ENCODE measurements around the gene FAM13A.
"Not testable (repeated sequence)": the region's sequence is repeated elsewhere in the genome, so short reads cannot be mapped to it uniquely, and the experiment has no call there.

FAM13A gene

DNA sequence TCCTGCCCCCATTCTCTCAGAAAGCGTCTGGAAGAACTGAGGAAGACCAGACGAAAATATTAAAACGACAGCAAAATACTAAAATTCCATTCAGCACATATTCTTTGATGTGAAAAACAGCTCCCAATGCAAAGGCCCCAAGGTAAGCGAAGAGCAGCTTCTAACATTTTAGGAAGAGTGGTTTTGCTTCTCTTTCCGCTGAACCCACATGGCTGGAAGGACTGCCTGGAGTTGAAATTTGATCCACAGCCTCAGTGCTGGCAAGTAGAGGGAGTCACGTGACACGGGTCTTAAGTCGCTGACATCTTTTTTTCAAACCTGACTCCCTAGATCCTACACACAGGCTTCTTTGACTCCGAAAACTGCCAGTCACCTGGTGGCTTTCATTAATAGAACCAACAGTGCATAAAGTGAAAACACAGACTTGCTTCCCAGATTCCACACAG is at the start of gene FAM13A:
Gene FAM13A (minus strand): TSS at position 233 of the 446 bp plus-strand sequence. CDS start 221 bp downstream, at position 12.
- DNase-seq, result no peak

DNA sequence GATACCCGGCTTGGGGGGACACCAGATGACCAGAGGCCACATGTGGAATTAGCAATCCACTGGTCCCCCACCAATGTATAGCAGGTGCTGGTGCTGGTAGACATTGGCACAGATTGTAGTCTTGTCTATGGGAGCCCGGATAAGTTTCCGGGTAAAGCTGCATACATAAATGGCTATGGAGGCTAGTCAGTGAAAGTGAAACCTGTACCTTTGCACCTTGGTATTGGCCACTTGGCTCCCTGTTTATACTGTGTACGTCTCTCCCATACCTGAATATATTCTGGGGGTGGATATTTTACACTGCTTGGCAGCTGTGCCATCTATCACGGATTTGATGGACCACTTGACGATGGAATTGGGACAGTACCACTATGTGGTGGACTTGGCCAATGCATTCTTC is 48.7 kb upstream of the FAM13A start:
- DNase-seq, result no peak

DNA sequence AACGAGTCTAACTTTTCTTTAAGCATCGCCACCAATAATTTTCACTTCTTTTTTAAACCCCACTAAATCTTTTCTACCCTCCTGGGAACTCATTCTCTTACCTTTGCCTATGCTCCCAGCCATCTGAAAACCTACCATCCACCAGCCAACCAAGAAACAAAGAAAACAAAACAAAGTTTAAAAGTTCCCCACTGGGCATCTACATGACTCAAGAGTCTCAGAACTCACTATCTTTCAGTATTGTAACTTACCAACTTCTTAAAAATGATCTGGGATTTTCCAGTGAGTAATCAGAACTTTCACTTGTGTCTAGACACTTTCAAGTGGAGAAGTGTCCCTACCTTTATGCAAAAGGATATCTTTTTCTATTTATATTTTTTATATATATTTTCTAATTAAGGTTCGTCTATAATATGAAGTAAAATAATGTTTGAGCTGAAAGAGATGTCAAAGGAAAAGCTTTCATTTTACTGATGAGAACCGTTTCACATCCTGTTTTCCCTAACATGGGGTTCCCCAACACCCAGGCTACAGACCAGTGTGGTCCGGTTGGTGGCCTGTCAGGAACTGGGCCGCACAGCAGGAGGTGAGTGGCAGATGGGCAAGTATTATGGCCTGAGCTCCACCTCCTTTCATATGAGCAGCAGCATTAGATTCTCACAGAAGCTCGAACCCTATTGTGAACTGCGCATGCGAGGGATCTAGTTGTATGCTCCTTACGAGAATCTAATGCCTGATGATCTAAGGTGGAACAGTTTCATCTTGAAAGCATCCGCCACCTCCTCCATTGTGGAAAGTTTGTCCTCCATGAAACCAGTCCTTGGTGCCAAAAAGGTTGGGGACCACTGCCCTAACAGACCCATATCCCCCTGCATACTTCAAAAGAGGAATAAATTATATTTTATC is 44.5 kb upstream of the FAM13A start:
- DNase-seq, result no peak

DNA sequence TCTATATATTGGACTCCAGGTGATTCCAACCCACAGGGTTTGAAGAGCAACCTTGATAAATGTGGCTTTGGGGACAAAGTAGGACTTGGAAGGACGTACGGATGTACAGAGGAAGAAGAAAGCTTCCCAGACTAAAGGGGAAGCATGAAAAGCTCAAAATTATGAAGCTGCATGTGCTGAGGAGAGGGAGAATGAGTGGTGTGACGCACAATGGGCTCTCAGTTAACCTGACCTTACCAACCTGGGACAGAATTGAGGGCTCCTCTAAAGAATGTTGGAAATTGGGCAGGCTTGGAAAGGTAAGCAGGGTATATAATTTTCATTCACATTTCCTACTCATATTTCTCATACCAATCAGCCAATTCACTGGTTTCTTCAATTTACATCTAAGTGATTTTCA is 43.9 kb upstream of the FAM13A start:
- DNase-seq, result no peak

DNA sequence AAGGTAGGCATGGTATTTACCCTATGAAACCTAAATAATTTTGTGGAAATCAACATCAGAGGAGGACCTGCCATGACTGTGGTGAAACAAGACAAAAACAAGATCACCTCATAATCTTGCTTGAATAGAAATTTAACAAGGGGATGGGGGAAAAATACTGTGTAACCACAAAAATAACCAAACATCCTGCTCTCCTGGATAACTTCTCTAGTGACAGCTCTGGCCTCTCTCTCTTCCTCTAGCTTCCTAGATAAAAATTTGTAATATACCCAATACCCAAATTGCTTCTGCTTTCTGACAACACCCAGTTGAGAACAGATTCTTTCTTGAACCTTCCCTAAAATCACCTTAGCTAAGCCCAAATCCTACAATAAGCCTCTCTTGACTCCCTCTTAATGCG is 42.5 kb upstream of the FAM13A start:
- DNase-seq, result no peak

DNA sequence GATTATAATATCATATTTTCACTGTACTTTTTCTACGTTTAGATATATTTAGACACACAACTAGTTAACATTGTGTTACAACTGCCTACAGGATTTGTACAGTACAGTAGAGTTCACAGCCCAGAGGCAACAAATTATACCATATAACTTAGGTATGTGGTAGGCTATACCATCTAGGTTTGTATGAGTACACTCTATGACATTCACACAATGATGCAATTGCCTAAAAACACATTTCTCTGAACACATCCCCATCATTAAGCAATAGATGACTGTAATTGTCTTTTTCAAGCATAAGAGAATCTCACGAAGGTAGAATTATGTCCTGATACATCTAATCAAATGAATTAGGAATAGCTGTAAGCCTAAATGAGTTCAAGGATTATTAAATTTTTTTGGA is 42.0 kb upstream of the FAM13A start:
- no peak for DNase-seq

DNA sequence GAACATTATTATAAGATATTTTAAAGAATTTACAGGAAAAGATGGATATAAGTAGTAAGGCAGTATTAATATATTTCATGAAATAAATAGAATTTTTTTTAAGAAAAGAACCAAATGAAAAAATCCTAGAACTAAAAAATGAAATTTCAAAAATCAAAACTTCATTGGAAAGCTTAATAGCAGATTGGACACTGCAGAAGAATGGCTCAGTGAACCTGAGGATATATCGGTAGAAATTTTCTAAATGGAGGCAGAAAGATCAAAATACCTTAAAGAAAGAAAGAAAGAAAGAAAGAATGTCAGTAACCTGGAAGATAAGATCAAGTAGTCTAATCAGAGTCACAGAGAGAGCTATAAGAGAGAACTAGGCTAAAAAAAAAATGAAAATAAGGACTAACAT is 21.3 kb upstream of the FAM13A start:
- no peak for DNase-seq

DNA sequence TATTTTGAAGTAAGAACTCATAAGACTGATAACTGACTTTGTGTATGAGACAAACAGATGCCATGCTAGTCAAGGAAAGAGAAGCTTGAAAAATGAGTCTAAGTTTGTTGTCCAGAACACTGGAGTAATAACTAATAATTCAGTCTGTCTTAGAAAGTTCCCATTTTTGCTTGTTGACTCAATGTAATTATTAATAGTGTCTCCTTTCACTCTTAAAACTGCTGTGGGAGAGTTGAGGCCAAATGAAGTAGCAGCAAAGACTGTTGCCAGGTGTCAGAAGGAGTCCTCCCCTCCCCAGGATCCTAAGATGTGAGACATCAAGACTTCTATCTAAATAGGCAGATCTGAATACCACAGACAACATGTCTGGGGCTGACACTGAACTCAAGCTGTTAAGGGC is 20.8 kb upstream of the FAM13A start:
- DNase-seq, result no peak

DNA sequence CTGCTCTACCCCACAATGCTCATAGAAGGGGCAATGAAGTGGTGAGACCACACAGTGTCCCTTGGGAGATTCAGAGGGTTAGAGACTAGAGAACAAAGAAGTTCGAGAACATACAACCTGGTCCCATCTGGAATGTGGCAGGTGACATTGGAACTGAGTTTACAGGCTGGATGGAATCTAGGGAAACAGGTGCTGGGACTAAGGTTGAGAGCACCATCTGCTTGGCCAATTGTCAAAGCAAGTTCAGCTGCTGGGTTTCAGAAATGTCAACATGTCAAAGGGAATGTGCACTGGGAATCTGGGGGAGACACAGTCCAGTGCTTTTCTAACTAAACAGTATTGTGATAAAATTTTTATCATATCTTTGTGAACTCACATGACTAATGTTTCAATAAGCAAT is 15.9 kb upstream of the FAM13A start:
- DNase-seq, result no peak

DNA sequence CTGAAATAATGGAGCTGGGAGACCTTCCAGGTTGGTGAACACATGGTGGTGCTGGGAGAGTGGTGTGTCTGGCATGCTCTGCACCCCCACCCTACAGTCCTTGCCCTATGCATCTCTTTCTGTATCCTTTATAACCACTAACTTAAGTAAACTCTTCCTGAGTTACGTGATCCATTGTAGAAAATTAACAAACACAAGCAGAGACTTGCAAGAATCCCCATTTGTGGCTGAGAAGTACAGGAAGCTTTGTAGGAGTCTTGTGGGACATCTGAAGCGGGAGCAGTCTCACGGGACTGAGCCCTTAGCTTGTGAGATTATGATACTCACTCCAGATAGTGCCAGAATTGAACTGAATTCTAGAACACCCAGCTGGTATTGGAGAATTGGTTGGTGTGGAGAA is 14.3 kb upstream of the FAM13A start:
- no peak for DNase-seq

DNA sequence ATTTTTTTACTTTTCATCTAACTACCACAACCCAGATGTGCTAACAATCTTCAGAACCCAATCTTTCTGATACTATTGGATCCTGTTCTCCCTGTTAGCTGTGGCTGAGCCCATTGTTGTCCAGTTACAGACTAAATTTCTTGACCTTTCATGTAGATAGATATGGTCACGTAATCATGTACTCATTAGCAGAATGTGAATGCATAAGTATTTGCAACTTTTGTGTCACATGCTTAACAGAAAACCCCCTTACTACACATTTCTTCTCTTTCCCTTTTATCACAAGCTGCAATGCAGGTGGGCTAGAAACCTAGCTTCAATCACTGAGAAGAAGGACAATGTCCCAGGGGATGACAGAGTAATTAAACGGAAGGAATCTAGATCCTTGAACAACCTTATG is 13.1 kb upstream of the FAM13A start:
- no peak for DNase-seq

DNA sequence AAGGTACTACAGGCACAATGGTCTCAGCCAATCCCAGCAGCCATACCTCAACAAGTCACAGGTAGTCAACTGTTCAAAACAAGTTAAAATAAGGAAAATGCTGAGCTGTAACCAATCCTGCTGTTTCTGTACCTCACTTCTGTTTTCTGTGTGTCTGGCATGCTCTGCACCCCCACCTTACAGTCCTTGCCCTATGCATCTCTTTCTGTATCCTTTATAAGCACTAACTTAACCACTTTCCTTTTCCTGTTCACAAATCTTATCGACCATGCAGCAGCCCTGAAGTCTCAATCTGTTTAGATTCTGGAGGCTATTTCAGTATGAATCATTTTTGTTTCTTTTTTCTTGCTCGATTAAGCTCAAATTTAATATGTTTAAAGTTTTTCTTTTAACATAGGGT is 12.5 kb upstream of the FAM13A start:
- DNase-seq, result no peak

DNA sequence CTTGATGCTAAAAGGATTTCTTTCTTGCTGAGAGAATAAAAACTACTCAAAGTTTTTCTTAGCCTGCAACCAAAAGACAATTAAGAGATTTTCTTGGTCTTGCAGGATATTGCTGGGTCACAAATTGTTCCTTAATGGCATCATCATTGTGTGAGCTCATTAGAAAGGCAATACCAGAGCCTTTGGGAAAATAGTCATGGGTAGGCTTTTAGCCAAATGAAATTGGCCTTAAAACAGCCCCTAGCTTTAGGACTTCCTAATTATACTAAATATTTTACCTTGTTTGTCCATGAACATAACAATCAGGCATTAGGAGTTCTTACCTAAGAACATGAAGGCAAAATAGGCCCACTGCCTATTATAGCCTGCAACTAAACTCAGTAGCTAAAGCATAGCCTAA is 10.4 kb upstream of the FAM13A start:
- no peak for DNase-seq

DNA sequence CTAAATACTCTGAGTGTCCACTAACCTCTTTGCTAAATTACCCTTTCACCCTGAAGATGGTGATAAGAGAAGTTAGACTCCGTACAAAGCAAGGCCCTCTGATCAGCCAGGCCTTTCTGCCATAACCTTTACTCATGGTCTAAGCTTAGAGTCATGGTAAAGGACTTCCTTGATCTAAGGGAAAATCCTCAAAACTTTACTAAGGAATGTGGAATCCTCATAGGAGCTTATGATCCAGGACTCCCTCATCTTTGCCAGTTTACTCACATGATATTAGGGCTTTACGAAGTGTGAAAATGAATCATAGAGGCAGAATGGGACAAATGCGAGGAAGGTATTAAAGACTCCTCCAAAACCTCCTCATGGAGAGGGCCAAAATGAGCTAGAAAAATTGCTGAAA is 7.9 kb upstream of the FAM13A start:
- no peak for DNase-seq

DNA sequence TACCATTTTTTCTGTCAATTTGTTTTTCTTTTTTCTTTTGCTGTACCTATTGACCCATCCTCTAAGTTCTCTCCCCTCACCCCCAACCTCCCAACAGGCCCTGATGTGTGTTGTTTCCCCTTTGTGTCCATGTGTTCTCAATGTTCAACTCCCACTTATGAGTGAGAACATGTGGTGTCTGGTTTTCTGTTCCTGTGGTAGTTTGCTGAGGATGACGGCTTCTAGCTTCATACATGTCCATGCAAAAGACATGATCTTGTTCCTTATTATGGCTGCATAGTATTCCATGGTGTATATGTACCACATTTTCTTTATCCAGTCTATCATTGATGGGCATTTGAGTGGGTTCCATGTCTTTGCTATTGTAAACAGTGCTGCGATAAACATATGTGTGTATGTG is 859 bp upstream of the FAM13A start:
- not testable (repeated sequence) for DNase-seq

DNA sequence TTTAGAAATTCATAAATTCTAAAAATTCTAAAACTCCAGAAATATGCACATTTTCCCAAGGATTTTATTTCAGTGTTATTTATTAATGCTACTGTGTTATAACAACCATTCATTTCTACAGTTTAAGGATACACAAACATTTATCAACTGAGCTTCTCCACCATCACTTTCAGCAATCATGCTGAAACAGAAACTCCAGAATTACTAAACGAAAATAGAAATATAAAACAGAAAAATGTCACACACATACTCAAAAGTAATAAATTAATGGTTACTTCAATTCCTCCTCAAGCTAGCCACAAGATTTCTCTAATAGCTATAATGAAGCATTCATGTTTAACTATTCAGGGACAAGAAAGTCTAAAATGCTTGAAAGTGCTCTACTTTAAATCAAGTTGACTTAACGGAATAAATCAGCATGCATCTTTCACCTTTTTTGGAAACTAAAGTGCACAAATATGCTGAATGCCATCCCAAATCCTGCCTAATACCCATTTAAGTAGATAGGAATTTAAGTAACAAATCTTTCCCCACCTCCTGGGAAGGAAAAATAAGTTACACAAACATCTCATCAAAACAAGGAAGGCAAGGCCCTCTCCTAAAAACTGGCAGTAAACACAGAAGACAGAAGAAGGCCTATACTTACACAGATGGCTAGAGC is 563 bp downstream of the FAM13A start:
- DNase-seq, result no peak

DNA sequence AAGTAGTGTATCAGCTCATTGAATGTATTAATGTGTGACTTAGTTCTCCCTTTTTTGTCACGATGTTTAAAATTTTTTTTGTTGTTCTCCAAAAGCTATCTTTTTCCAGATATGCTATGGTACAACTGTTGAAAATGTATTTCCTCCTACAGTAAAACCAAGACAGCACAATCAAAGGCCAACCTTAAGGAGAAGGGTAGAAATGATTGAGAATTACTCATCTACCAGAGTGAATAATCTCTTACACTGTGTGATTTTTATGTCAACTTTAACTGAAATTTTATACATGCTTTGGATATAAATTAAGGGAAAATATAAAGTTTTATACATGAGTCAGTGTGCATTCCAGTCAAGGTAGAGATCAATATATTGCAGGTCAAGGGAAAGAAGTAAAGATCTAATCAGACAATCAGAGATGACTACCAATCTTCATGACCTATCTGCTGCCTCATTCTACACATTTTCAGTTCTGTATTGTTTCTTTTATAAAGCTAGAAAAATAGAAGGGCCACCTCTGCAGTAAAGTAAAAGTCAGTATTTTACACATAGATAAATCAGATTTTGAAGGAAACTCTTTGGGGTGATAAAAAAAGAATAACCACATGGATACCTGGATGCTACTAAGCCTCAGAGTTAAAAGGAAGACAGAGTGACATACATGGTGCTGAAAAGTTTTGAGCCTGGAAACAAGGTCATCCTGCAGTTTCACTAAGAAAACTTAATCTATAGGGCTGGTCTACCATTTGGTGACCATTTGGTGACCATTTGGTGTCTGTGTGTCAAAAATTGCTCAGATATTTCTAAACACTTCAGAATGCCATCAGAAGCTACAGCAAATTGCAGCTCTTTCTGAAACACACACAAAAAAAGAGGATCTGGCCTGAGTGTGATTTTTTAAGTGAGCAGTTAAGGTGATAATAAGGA is 1.6 kb downstream of the FAM13A start:
- DNase-seq, result no peak

DNA sequence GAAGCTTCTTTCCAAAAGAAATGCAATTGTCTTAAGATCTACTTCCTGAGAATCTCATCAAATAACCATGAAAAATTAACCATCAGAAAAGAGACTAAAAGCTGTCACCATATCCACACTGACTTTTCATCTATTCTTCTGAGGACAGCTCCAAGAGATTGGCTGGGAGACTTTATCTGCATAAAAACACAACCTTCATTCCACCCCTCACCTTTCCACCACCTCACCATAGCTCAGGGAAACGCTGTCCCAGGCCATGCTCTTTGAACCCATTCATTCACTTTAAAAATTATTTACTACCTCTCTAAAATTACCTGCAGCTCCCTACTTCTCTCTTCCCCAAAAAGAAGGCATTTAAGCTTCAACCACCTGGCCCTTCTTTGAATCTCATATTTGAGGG is 2.4 kb downstream of the FAM13A start:
- no peak for DNase-seq

DNA sequence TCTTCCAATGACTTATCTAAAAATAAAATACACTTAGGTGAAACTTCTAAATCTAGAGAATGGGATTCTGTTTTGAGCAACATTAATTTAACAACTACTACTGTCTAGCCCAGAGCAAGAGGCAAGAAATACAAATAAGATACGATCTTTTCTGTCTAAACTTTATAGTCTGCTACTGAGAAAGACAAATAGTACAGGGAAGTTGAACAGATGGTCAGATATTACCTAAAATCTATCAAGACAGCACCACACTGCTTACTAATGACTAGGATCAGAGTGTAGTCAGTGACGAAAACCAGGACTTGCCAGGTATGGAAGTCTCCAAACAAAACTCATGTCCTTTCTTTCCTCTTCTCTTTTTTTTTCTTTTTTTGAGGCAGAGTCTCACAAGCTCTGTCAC is 7.1 kb downstream of the FAM13A start:
- no peak for DNase-seq

DNA sequence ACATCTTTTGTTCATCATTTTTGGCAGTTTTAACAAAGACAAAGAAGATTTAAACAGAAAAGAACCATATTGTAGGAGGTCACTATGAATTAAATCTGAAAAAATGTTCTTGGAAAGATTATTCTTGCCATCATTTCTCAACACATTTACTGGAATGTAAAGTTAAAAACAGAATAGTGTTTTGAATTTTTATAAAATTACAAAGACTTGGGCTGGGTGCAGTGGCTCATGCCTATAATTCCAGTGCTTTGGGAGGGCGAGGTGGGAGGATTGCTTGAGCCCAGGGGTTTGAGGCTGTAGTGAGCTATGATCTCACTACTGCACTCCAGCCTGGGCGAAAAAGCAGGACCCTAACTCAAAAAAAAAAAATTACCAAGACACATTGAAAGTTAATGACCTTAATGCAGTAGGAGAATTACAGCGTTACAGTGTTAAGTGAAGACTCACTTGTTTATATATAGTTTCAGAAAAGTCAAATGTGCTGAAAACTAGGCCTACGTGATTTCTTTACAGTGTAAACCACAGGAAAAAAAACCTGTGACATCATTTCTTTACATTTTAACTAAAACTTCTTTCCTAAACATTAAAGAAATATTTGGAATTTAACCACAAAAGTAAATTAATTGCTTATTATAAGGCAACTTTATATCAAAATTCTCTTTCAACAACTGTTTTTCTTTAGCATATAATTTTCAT is 7.9 kb downstream of the FAM13A start:
- no peak for DNase-seq

DNA sequence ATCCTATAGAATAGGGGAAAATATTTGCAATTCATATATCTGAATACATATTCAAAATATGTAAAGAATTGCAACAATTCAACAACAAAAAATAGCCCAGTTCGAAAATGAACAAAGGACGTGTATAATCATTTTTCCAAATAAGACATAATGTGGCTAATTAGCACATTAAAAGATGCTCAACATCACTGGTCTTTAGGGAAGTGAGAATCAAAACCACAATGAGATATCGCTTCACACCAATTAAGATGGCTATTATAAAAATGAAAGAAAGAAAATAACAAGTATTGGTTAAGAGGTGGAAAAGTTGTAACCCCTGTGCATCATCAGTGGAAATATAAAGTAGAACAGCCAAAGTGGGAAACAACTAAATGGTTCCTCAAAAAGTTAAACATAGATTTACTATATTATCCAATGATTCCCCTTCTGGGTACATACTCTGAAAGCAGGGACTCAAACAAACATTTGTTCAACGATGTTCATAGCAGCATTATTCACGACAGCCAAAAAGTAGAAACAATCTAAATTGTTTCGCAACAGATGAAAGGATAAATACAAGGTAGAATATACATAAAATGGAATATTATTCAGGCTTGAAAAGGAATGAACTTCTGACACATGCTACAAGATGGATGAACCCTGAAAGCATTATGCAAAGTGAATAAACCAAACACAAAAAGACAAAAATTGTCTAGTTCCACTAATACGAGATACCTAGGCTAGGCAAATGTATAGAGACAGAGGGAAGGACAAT is 12.7 kb downstream of the FAM13A start:
- no peak for DNase-seq

DNA sequence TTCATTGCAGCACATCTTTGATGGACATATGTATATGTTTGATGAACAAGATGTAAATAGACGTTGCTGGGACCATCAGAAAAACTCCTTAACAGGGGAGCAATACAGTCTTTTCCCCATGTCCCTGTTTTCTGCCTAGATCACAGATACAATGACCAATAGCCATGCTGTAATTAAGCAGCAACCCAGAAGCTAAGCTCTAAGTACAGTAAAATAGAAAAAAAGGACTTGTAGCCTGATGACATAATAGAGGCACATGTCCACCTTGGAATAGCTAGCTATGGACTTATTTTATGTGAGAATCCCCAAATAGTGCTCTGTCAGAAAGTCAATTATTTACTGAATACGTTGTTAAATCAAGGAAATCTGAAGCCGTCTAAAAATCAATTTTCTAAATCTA is 14.9 kb downstream of the FAM13A start:
- DNase-seq, result no peak

All from activated CD4-positive, alpha-beta T cell treated with anti-CD3 and anti-CD28 coated beads, Interleukin-2, amount 50 U/mL, for 1 hour (primary cell).